Measurements from ENCODE around the gene TMEM233. TPM values are rescaled to one million over a fixed set of nuclear protein-coding genes. Genes with fewer than 3 reads are reported as not detected.

The TMEM233 gene
- total and polyA plus RNA-seq, 10 of the 15 experiments (the other 5 are each of a cell fraction or from before 2014, with no cell fraction given): not detected

GRCh38 chr12:119634743-119635142 is 41.2 kb downstream of the TMEM233 start:
- ChIA-PET RAD21 (ENCODE audit: unreplicated experiment) (no interaction called here), CTCF (interaction anchor here (1.0 kb wide), 1 partner anchor 9 kb away, joined by 3 read pairs; no protein-coding TSS in a partner anchor), SMC1A (ENCODE audit: uncharacterized antibody, unreplicated experiment) (no interaction called here), POLR2A (interaction anchor here (0.5 kb wide), 1 partner anchor 14 kb away, joined by 4 read pairs; no protein-coding TSS in a partner anchor)
- H3K27ac ChIP-seq (ENCODE audit: control insufficient read depth, insufficient read depth): no peak overlapping the region
- in situ Hi-C loops (cut with MboI) (no loop called here), intact Hi-C loops (cut with micrococcal nuclease; ENCODE audit: unreplicated experiment) (no loop called here)
- TF ChIP-seq BACH1 (IDR thresholded peaks at IDR 0.05; ENCODE audit: borderline replicate concordance): no peak
- TF ChIP-seq TCF12 (IDR thresholded peaks at IDR 0.05; ENCODE audit: low read depth, low read length): no peak
- no peak for TF ChIP-seq PAX8 (IDR thresholded peaks at IDR 0.05)
- TF ChIP-seq TAF1 (IDR thresholded peaks at IDR 0.05; ENCODE audit: borderline replicate concordance, low read depth, low read length): no peak
- TF ChIP-seq POU2F2 (IDR thresholded peaks at IDR 0.05; ENCODE audit: borderline replicate concordance, low read depth, low read length): no peak
- no peak for TF ChIP-seq CHD2 (IDR thresholded peaks at IDR 0.05; ENCODE audit: borderline replicate concordance, low read depth, low read length)
- TF ChIP-seq SUPT20H (IDR thresholded peaks at IDR 0.05; ENCODE audit: borderline replicate concordance, control insufficient read depth, low read depth, low read length): no peak
- TF ChIP-seq ZBTB11 (CRISPR knock-in tag; IDR thresholded peaks at IDR 0.05): no peak
- TF ChIP-seq RELB (IDR thresholded peaks at IDR 0.05; ENCODE audit: low read depth): no peak
- WGBS (ENCODE audit: insufficient coverage, insufficient replicate concordance, low lambda C conversion rate, missing lambda C conversion rate): 16% methylated on average over 6 of the region's 6 CpGs
- no peak overlapping the region for H3K4me2 ChIP-seq (ENCODE audit: control insufficient read depth, insufficient read depth)
- no peak for DNase-seq (ENCODE audit: low read depth, low spot score)
- FAIRE-seq: no peak
- no peaks in the 10 kb centered on the region; the same call in 1 of the 2 replicates for H4K20me1 ChIP-seq (ENCODE audit: control insufficient read depth, insufficient read depth)
- no peak overlapping the region for H2AFZ ChIP-seq (ENCODE audit: control insufficient read depth, low read depth, low read length)
- H3K4me3 ChIP-seq: no peak overlapping the region
- no TSS peak for BruUV-seq (replicated peaks)
- no peaks in the 10 kb centered on the region for H3K36me3 ChIP-seq (ENCODE audit: control insufficient read depth in 2 of 2, insufficient read depth in 2 of 2, low read length in 1 of 2)
- H3K79me2 ChIP-seq (ENCODE audit: control insufficient read depth, insufficient read depth, low read length): no peaks in the 10 kb centered on the region
- no peak overlapping the region for H3K9ac ChIP-seq (ENCODE audit: control insufficient read depth, insufficient read depth, low read length)
- H3K4me1 ChIP-seq (ENCODE audit: control insufficient read depth, insufficient read depth, low read length): no peaks in the 10 kb centered on the region
- no peaks in the 10 kb centered on the region; a peak in 1 of 4 replicates for H3K27me3 ChIP-seq (replicated peaks in 1 of 2; ENCODE audit: control insufficient read depth in 2 of 2, insufficient read depth in 2 of 2, low read length in 1 of 2)
- no peak for ATAC-seq
- no peaks in the 10 kb centered on the region for H3K9me3 ChIP-seq (replicated peaks; ENCODE audit: control insufficient read depth, insufficient read depth, low read length)

All from GM12878 (cell line).